ENCODE results near the gene NCOA7. TPM values are rescaled to one million over a fixed set of nuclear protein-coding genes. Genes with fewer than 3 reads are reported as not detected.
"Not testable (repeated sequence)": the region's sequence is repeated elsewhere in the genome, so short reads cannot be mapped to it uniquely, and the experiment has no call there.

Gene NCOA7
- total and polyA plus RNA-seq, 4 donors, result 8.6 to 40.9 (median 17.6) TPM

DNA sequence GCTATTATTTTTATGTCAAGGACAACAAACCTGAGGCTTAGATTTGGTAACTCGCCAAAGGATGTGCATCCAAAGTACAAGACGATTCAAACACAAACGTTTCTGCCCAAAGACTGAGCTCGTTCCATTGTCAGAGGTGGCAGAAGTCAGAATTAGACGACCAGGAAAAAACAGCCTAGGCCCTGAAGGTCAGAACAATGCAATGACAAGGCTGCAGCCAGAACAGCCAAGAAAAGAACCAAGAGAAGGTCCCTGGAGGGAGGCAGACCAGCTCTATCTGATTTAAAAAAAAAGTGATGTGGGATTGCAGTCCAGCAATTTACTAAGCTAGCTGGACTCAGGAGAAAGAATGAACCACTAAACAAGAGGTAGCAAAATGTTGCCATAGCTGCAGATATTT is 54.2 kb downstream of the NCOA7 start:
- WGBS, result 43% methylated on average over 5 of the region's 5 CpGs
- DNase-seq (ENCODE audit: low spot score), result no peak
- Histone ChIP-seq H3K27me3 (ENCODE audit: control insufficient read depth in 4 of 4, insufficient read depth in 4 of 4, low read length in 3 of 4) (no peaks in the 10 kb centered on the region), H3K4me3 (ENCODE audit: low read depth in 1 of 3, low read length in 3 of 3) (no peak overlapping the region), H3K36me3 (ENCODE audit: control insufficient read depth in 4 of 4, insufficient read depth in 3 of 4, low read depth in 1 of 4, low read length in 3 of 4) (no peaks in the 10 kb centered on the region), H3K9ac (ENCODE audit: low read depth in 1 of 2, low read length in 2 of 2) (no peak overlapping the region), H3K9me3 (ENCODE audit: control insufficient read depth in 4 of 4, low read length in 3 of 4) (no peaks in the 10 kb centered on the region), H3K27ac (ENCODE audit: low read depth in 1 of 2, low read length in 2 of 2) (no peak overlapping the region), H3K4me1 (ENCODE audit: control insufficient read depth in 4 of 4, insufficient read depth in 4 of 4, low read length in 3 of 4) (peaks cover 0 to 3% (median 2%) of the 10 kb centered on the region in 4 donors)
- no peak for TF ChIP-seq TAF1 (conservative IDR thresholded peaks at IDR 0.05)
- no peak for TF ChIP-seq JUND (IDR thresholded peaks at IDR 0.05)
- TF ChIP-seq, protein P1, sequence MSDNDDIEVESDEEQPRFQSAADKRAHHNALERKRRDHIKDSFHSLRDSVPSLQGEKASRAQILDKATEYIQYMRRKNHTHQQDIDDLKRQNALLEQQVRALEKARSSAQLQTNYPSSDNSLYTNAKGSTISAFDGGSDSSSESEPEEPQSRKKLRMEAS (IDR thresholded peaks at IDR 0.05), result no peak
- no peak for TF ChIP-seq EGR1 (IDR thresholded peaks at IDR 0.05; ENCODE audit: low read depth in 2 of 2)
- peak; percentile 16 for TF ChIP-seq NR2F2 (IDR thresholded peaks at IDR 0.05)

DNA sequence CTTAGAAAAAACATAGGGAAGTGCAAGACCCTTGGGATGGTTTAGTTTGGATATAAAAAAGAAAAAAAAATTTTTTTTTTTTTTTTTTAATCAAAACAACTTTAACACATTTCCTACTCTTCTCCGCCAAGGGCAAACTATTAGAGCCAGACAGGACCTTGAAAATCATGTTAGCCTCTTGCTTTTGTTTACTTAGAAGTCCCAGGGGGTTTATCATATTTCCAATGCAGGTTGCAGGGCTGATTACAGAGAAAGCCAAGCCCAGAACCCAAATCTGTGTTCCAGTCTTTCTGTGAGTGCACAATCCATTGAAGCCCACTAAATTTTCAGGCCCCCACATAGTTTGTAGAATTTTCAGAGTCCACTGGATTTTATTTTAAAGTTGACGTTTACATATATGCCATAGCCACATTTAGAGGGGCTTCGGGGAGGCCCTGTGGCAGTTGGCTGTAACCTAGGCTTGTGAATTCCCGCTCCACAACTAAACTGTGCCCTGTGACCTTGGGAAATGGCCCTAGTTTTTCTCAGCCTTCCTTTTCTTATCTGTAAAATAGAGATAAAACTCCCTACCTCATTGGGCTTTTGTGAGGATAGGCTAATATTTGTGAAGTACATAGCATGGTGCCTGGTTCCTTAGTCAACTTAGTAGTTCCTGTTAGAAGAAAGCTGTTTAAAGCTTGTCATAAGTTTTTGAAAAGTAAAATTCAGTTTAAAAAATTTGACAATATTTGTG is 55.7 kb downstream of the NCOA7 start:
- Histone ChIP-seq H3K27ac (ENCODE audit: low read depth in 1 of 2, low read length in 2 of 2) (no peak overlapping the region), H3K9me3 (ENCODE audit: control insufficient read depth in 4 of 4, low read length in 3 of 4) (no peaks in the 10 kb centered on the region), H3K4me3 (ENCODE audit: low read depth in 1 of 3, low read length in 3 of 3) (no peak overlapping the region), H3K27me3 (ENCODE audit: control insufficient read depth in 4 of 4, insufficient read depth in 4 of 4, low read length in 3 of 4) (no peaks in the 10 kb centered on the region), H3K36me3 (ENCODE audit: control insufficient read depth in 4 of 4, insufficient read depth in 3 of 4, low read depth in 1 of 4, low read length in 3 of 4) (no peaks in the 10 kb centered on the region), H3K4me1 (ENCODE audit: control insufficient read depth in 4 of 4, insufficient read depth in 4 of 4, low read length in 3 of 4) (peaks cover 0 to 3% (median 1%) of the 10 kb centered on the region in 4 donors), H3K9ac (ENCODE audit: low read depth in 1 of 2, low read length in 2 of 2) (no peak overlapping the region)
- 84% methylated on average over 4 of the region's 4 CpGs for WGBS
- no peak for TF ChIP-seq HNF4G (IDR thresholded peaks at IDR 0.05)
- TF ChIP-seq RXRA (IDR thresholded peaks at IDR 0.05), result no peak
- no peak for TF ChIP-seq FOXA2 (IDR thresholded peaks at IDR 0.05)
- TF ChIP-seq, protein P2, sequence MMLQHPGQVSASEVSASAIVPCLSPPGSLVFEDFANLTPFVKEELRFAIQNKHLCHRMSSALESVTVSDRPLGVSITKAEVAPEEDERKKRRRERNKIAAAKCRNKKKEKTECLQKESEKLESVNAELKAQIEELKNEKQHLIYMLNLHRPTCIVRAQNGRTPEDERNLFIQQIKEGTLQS (IDR thresholded peaks at IDR 0.05), result no peak
- TF ChIP-seq FOXA1 (IDR thresholded peaks at IDR 0.05), result no peak
- TF ChIP-seq EGR1 (IDR thresholded peaks at IDR 0.05; ENCODE audit: low read depth in 2 of 2), result no peak
- no peak for DNase-seq (ENCODE audit: low spot score)

DNA sequence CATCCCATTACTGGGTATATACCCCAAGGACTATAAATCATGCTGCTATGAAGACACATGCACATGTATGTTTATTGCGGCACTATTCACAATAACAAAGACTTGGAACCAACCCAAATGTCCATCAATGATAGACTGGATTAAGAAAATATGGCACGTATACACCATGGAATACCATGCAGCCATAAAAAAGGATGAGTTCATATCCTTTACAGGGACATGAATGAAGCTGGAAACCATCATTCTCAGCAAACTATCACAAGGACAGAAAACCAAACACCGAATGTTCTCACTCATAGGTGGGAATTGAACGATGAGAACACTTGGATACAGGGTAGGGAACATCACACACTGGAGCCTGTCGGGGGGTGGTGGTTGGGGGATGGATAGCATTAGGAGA is 57.5 kb downstream of the NCOA7 start:
- not testable (repeated sequence) for H3K36me3 ChIP-seq (ENCODE audit: control insufficient read depth in 4 of 4, insufficient read depth in 3 of 4, low read depth in 1 of 4, low read length in 3 of 4); H3K4me1 ChIP-seq (ENCODE audit: control insufficient read depth in 4 of 4, insufficient read depth in 4 of 4, low read length in 3 of 4); H3K9me3 ChIP-seq (ENCODE audit: control insufficient read depth in 4 of 4, low read length in 3 of 4); H3K27ac ChIP-seq (ENCODE audit: low read depth in 1 of 2, low read length in 2 of 2); H3K4me3 ChIP-seq (ENCODE audit: low read depth in 1 of 3, low read length in 3 of 3); H3K9ac ChIP-seq (ENCODE audit: low read depth in 1 of 2, low read length in 2 of 2); H3K27me3 ChIP-seq (ENCODE audit: control insufficient read depth in 4 of 4, insufficient read depth in 4 of 4, low read length in 3 of 4); DNase-seq (ENCODE audit: low spot score)
- 98% methylated on average over 5 of the region's 5 CpGs for WGBS

DNA sequence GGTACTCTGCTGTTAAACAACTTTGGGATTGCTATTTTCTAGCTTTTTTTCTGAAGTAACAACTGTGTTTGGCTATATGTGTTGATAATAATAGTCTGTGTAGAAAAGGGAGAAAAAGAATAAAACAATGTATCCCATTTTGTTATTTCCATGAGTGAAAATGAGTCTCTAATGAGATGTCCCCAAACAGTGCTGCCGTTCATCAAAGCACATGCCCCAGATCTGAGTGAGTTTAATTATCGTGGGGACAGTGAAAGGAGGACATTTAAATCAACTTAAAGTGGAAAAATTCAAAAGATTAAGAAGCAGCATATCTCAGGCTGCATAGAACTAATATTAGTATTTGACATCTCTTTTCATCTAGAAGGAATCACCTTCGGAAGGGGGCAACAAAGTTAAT is 59.6 kb downstream of the NCOA7 start:
- TF ChIP-seq, protein P2 (IDR thresholded peaks at IDR 0.05), result no peak
- TF ChIP-seq HNF4A (conservative IDR thresholded peaks at IDR 0.05), result no peak
- peaks cover 0 to 2% (median 0%) of the 10 kb centered on the region in 4 donors for H3K4me1 ChIP-seq (ENCODE audit: control insufficient read depth in 4 of 4, insufficient read depth in 4 of 4, low read length in 3 of 4)
- H3K4me3 ChIP-seq (ENCODE audit: low read depth in 1 of 3, low read length in 3 of 3), result no peak overlapping the region
- no peak overlapping the region for H3K9ac ChIP-seq (ENCODE audit: low read depth in 1 of 2, low read length in 2 of 2)
- H3K27me3 ChIP-seq (ENCODE audit: control insufficient read depth in 4 of 4, insufficient read depth in 4 of 4, low read length in 3 of 4), result no peaks in the 10 kb centered on the region
- 91% methylated on average over 3 of the region's 3 CpGs for WGBS
- no peak overlapping the region for H3K27ac ChIP-seq (ENCODE audit: low read depth in 1 of 2, low read length in 2 of 2)
- no peaks in the 10 kb centered on the region for H3K9me3 ChIP-seq (ENCODE audit: control insufficient read depth in 4 of 4, low read length in 3 of 4)
- DNase-seq (ENCODE audit: low spot score), result no peak
- no peaks in the 10 kb centered on the region for H3K36me3 ChIP-seq (ENCODE audit: control insufficient read depth in 4 of 4, insufficient read depth in 3 of 4, low read depth in 1 of 4, low read length in 3 of 4)

Measured in liver (tissue), 9 donors.